ENCODE data around the gene RNF7. TPM values are rescaled to one million over a fixed set of nuclear protein-coding genes. Genes with fewer than 3 reads are reported as not detected.

The RNF7 gene
- total and polyA plus RNA-seq, 2 of the 4 experiments (the other 2 are of a cell fraction), result 98.7 to 149 TPM

DNA sequence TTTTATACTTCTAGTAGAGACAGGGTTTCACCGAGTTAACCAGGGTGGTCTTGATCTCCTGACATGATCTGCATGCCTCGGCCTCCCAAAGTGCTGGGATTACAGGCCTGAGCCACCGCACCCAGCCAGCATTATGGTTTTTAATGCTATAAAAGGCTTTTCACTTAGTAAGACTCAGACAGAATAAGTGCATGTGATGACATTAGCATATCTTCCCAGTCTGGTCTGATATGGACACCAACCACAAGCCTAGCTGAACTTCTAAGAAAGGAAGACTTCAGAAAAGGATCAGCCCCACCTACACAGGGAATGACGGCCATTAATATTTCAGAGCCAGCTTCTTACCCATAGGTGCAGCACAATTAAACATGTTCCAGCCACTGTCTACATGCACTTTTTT, 52.1 kb downstream of the RNF7 start:
- Histone ChIP-seq H3K9me3 (ENCODE audit: control insufficient read depth, insufficient read depth, low read length) (no peaks in the 10 kb centered on the region), H4K5ac (ENCODE audit: low read depth, low read length) (no peak overlapping the region), H2AFZ (replicated peaks; ENCODE audit: low read length, poor library complexity) (no peak overlapping the region), H3K14ac (replicated peaks; ENCODE audit: low read depth, low read length) (no peak overlapping the region), H2BK20ac (ENCODE audit: low read depth, low read length) (no peak overlapping the region), H2BK5ac (ENCODE audit: low read depth, low read length, poor library complexity, severe bottlenecking) (no peak overlapping the region), H3K23ac (ENCODE audit: low read depth, low read length) (no peak overlapping the region), H3K56ac (ENCODE audit: extremely low read depth, insufficient read depth, low read length) (no peak overlapping the region), H2BK120ac (ENCODE audit: low read depth, low read length) (no peak overlapping the region), H2AK9ac (replicated peaks; ENCODE audit: low read depth, low read length, poor library complexity) (no peak overlapping the region), H3K4me3 (ENCODE audit: insufficient read depth, low read depth, low read length) (no peak overlapping the region), H3K36me3 (ENCODE audit: control insufficient read depth, insufficient read depth, low read length) (no peaks in the 10 kb centered on the region), H4K20me1 (ENCODE audit: insufficient read depth, low read length) (no peaks in the 10 kb centered on the region), H2BK15ac (ENCODE audit: low read depth, low read length) (no peak overlapping the region), H3K27ac (ENCODE audit: insufficient read depth, low read length) (no peak overlapping the region), H3K9ac (ENCODE audit: low read depth, low read length) (no peak overlapping the region), H3K27me3 (ENCODE audit: control insufficient read depth, insufficient read depth, low read length) (peaks cover 4% of the 10 kb centered on the region), H3K4me1 (ENCODE audit: control insufficient read depth, insufficient read depth, low read length) (no peaks in the 10 kb centered on the region), H3K4me2 (ENCODE audit: low read depth, low read length) (no peak overlapping the region), H4K8ac (ENCODE audit: low read depth in 2 of 2, low read length in 2 of 2) (no peak overlapping the region), H3K18ac (ENCODE audit: low read depth, low read length) (no peak overlapping the region), H4K91ac (ENCODE audit: insufficient read depth, low read depth, low read length) (no peak overlapping the region), H3K4ac (ENCODE audit: low read depth, low read length) (no peak overlapping the region), H2AK5ac (ENCODE audit: low read depth, low read length) (no peak overlapping the region), H3K79me1 (ENCODE audit: low read depth in 1 of 2, low read length in 2 of 2) (no peaks in the 10 kb centered on the region), H3K9me1 (ENCODE audit: insufficient read depth, low read length) (no peaks in the 10 kb centered on the region)
- no peak for TF ChIP-seq USF2 (IDR thresholded peaks at IDR 0.05; ENCODE audit: low read depth, low read length)
- no peak for TF ChIP-seq BHLHE40 (IDR thresholded peaks at IDR 0.05; ENCODE audit: low read depth, low read length)
- TF ChIP-seq RCOR1 (IDR thresholded peaks at IDR 0.05; ENCODE audit: insufficient replicate concordance, low read length), result no peak
- TF ChIP-seq POLR2A (IDR thresholded peaks at IDR 0.05; ENCODE audit: low read depth, low read length), result no peak
- no peak for TF ChIP-seq MAFK (IDR thresholded peaks at IDR 0.05; ENCODE audit: low read depth, low read length)
- TF ChIP-seq FOS (IDR thresholded peaks at IDR 0.05; ENCODE audit: low read depth, low read length), result no peak
- TF ChIP-seq SMC3 (IDR thresholded peaks at IDR 0.05; ENCODE audit: low read depth, low read length), result no peak
- TF ChIP-seq CEBPB (IDR thresholded peaks at IDR 0.05; ENCODE audit: low read depth, low read length), result no peak
- no peak for TF ChIP-seq CHD1 (IDR thresholded peaks at IDR 0.05; ENCODE audit: low read depth, low read length)
- TF ChIP-seq NFE2L2 (IDR thresholded peaks at IDR 0.05; ENCODE audit: low read depth, low read length), result no peak
- no peak for TF ChIP-seq CTCF (conservative IDR thresholded peaks at IDR 0.05; ENCODE audit: low read depth, low read length)
- TF ChIP-seq MXI1 (IDR thresholded peaks at IDR 0.05; ENCODE audit: borderline replicate concordance, low read depth, low read length), result no peak
- TF ChIP-seq, protein P1, sequence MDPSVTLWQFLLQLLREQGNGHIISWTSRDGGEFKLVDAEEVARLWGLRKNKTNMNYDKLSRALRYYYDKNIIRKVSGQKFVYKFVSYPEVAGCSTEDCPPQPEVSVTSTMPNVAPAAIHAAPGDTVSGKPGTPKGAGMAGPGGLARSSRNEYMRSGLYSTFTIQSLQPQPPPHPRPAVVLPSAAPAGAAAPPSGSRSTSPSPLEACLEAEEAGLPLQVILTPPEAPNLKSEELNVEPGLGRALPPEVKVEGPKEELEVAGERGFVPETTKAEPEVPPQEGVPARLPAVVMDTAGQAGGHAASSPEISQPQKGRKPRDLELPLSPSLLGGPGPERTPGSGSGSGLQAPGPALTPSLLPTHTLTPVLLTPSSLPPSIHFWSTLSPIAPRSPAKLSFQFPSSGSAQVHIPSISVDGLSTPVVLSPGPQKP (IDR thresholded peaks at IDR 0.05; ENCODE audit: borderline replicate concordance, low read depth, low read length), result no peak
- no peak for TF ChIP-seq MAZ (IDR thresholded peaks at IDR 0.05; ENCODE audit: borderline replicate concordance, low read depth, low read length)
- no peak for TF ChIP-seq RFX5 (IDR thresholded peaks at IDR 0.05; ENCODE audit: low read depth, low read length)
- TF ChIP-seq RAD21 (IDR thresholded peaks at IDR 0.05; ENCODE audit: low read length), result no peak
- no TSS peak for BruUV-seq (replicated peaks)
- dilution Hi-C loops (cut with HindIII; ENCODE audit: low sequenced_read_pairs, unreplicated experiment) (no loop called here), in situ Hi-C loops (cut with MboI; ENCODE audit: low sequenced_read_pairs) (no loop called here), intact Hi-C loops (cut with micrococcal nuclease) (no loop called here)
- WGBS, 2 experiments (ENCODE audit: extremely low coverage in 2 of 2, insufficient read length in 1 of 2), result 70% methylated on average over 2 of the region's 4 CpGs; no CpG with 5 or more reads in 1 of the 2 experiments
- ChIA-PET CTCF (interaction anchor here (0.6 kb wide), 1 partner anchor 190 kb away, joined by 3 read pairs; no protein-coding TSS in a partner anchor), POLR2A (ENCODE audit: unreplicated experiment) (no interaction called here)
- no peak for DNase-seq
- no peak for ATAC-seq (ENCODE audit: low read depth)

All from IMR-90 (cell line).